Ureter (tissue), 1 donor: ENCODE results near the gene ANO3. TPM values are rescaled to one million over a fixed set of nuclear protein-coding genes. Genes with fewer than 3 reads are reported as not detected.

ENCODE experiments used
- DNase-seq: peaks from one replicate; pipeline ENCODE4 v3.0.0-alpha.2; 2020; ENCODE audit warnings: low spot score
- total RNA-seq: library from RNA; stranded (reverse); gene quantifications from one replicate; pipeline ENCODE4 v1.2.4, GENCODE V29; 2023
- donor health status: DM: yes; HTN: yes; CAD: no.

ANO3 gene
- total RNA-seq, 1 donor from 2014 or later: 0.55 TPM

GRCh38 chr11:26353010-26353409 lies 21.1 kb downstream of the ANO3 start:
- DNase-seq: no peak

- no peak for DNase-seq
These were observed 27.1 kb downstream of the ANO3 start for GRCh38 chr11:26359055-26359454.

- DNase-seq: no peak
These were observed 33.4 kb downstream of the ANO3 start for GRCh38 chr11:26365284-26365683.

GRCh38 chr11:26377619-26378018 lies 45.7 kb downstream of the ANO3 start:
- DNase-seq: no peak

- no peak for DNase-seq
These were observed 67.4 kb downstream of the ANO3 start for GRCh38 chr11:26399336-26399735.

- no peak for DNase-seq
These were observed 78.9 kb downstream of the ANO3 start for GRCh38 chr11:26410706-26411366.

- DNase-seq: no peak
These were observed 81.0 kb downstream of the ANO3 start for GRCh38 chr11:26412955-26413354.

- no peak for DNase-seq
These were observed 86.5 kb downstream of the ANO3 start for GRCh38 chr11:26418386-26418912.

GRCh38 chr11:26420331-26420730 lies 88.4 kb downstream of the ANO3 start:
- no peak for DNase-seq

GRCh38 chr11:26424255-26424654 lies 92.3 kb downstream of the ANO3 start:
- no peak for DNase-seq

GRCh38 chr11:26439854-26440253 lies 107.9 kb downstream of the ANO3 start:
- DNase-seq: no peak

- no peak for DNase-seq
These were observed 110.2 kb downstream of the ANO3 start for GRCh38 chr11:26442131-26442530.

GRCh38 chr11:26443617-26444016 lies 111.7 kb downstream of the ANO3 start:
- DNase-seq: no peak

- DNase-seq: no peak
These were observed 125.7 kb downstream of the ANO3 start for GRCh38 chr11:26457636-26458035.

- no peak for DNase-seq
These were observed 133.3 kb downstream of the ANO3 start for GRCh38 chr11:26465274-26465673.

- DNase-seq: no peak
These were observed 135.6 kb downstream of the ANO3 start for GRCh38 chr11:26467506-26467905.

GRCh38 chr11:26470992-26471391 lies 139.1 kb downstream of the ANO3 start:
- DNase-seq: no peak

GRCh38 chr11:26473216-26474194 lies 141.6 kb downstream of the ANO3 start:
- no peak for DNase-seq

- no peak for DNase-seq
These were observed 142.5 kb downstream of the ANO3 start for GRCh38 chr11:26474401-26474800.

GRCh38 chr11:26477396-26477795 lies 145.5 kb downstream of the ANO3 start:
- DNase-seq: no peak

- DNase-seq: no peak
These were observed 146.8 kb downstream of the ANO3 start for GRCh38 chr11:26478710-26479109.

GRCh38 chr11:26480041-26480440 lies 148.1 kb downstream of the ANO3 start:
- no peak for DNase-seq

GRCh38 chr11:26483108-26483507 lies 151.2 kb downstream of the ANO3 start:
- no peak for DNase-seq
